GM23338 (cell line): ENCODE results near the gene ALKAL2. TPM values are rescaled to one million over a fixed set of nuclear protein-coding genes. Genes with fewer than 3 reads are reported as not detected.

ENCODE experiments used
- ATAC-seq: fragments of 200-7000 bp; cut with Tn5 transposase; 3 replicates; pipeline ENCODE4 v1.9.1; 2020
- DNase-seq: peaks from one replicate; pipeline ENCODE4 v3.0.0-alpha.2; 2015; ENCODE audit warnings: low spot score
- H2AFZ ChIP-seq: fragments of 200-600 bp; sonication (generic); 2 replicates; pipeline ENCODE4 v1.8.0; 2016; ENCODE audit warnings: antibody characterized with exemption, mild to moderate bottlenecking, moderate library complexity
- H3F3A ChIP-seq: fragments of 200-600 bp; sonication (generic); replicated peaks from 2 replicates; pipeline ENCODE4 v1.8.0; 2017; ENCODE audit warnings: antibody characterized with exemption, mixed run types, low read depth
- H3K27ac ChIP-seq: fragments of 200-600 bp; sonication (generic); 2 replicates; pipeline ENCODE4 v1.6.1; 2016; ENCODE audit warnings: low read depth
- H3K27me3 ChIP-seq: fragments of 200-600 bp; sonication (generic); 2 replicates; pipeline ENCODE4 v1.8.0; 2016; ENCODE audit warnings: mild to moderate bottlenecking, mixed run types, moderate library complexity; ENCODE audit not compliant: insufficient read depth
- H3K36me3 ChIP-seq: fragments of 200-600 bp; sonication (generic); 2 replicates; pipeline ENCODE4 v1.8.0; 2016; ENCODE audit warnings: mild to moderate bottlenecking; ENCODE audit not compliant: insufficient read depth
- H3K4me1 ChIP-seq: fragments of 200-600 bp; sonication (generic); 2 replicates; pipeline ENCODE4 v1.8.0; 2016; ENCODE audit warnings: mild to moderate bottlenecking, moderate library complexity; ENCODE audit not compliant: insufficient read depth
- H3K4me2 ChIP-seq: fragments of 200-600 bp; sonication (generic); 2 replicates; pipeline ENCODE4 v1.7.1; 2017; ENCODE audit warnings: mixed run types
- H3K4me3 ChIP-seq: fragments of 200-600 bp; sonication (generic); 2 replicates; pipeline ENCODE4 v1.6.1; 2016; ENCODE audit warnings: mixed run types
- H3K79me2 ChIP-seq: fragments of 200-600 bp; sonication (generic); replicated peaks from 2 replicates; pipeline ENCODE4 v1.8.0; 2017; ENCODE audit warnings: mild to moderate bottlenecking; ENCODE audit not compliant: insufficient read depth
- H3K9me2 ChIP-seq: fragments of 200-600 bp; sonication (generic); 2 replicates; pipeline ENCODE4 v1.8.0; 2017; ENCODE audit not compliant: insufficient read depth
- H4K20me1 ChIP-seq: fragments of 200-600 bp; sonication (generic); replicated peaks from 2 replicates; pipeline ENCODE4 v1.8.0; 2017; ENCODE audit warnings: mild to moderate bottlenecking; ENCODE audit not compliant: insufficient read depth
- H3K27ac Mint-ChIP-seq: 2 replicates; pipeline ENCODE4 v1.8.0; 2020; ENCODE audit warnings: inconsistent platforms, mild to moderate bottlenecking, moderate library complexity, mixed read lengths
- H3K27me3 Mint-ChIP-seq: 3 replicates; pipeline ENCODE4 v1.8.0; 2022; ENCODE audit warnings: low read depth, mild to moderate bottlenecking, moderate library complexity, mixed read lengths, inconsistent platforms; ENCODE audit not compliant: insufficient read depth, poor library complexity
- H3K36me3 Mint-ChIP-seq: 3 replicates; pipeline ENCODE4 v1.8.0; 2021; ENCODE audit warnings: low read depth, mild to moderate bottlenecking, inconsistent platforms, moderate library complexity, mixed read lengths
- H3K4me1 Mint-ChIP-seq: 3 replicates; pipeline ENCODE4 v1.8.0; 2020; ENCODE audit warnings: mild to moderate bottlenecking, inconsistent platforms, mixed read lengths
- H3K4me3 Mint-ChIP-seq: 3 replicates; pipeline ENCODE4 v1.8.0; 2021; ENCODE audit warnings: moderate library complexity, mild to moderate bottlenecking, inconsistent platforms, mixed read lengths
- H3K9me3 Mint-ChIP-seq: 3 replicates; pipeline ENCODE4 v1.8.0; 2020; ENCODE audit warnings: moderate library complexity, mild to moderate bottlenecking, inconsistent platforms, mixed read lengths
- CREB1 ChIP-seq: fragments of 250-450 bp; sonication (Bioruptor Pico); IDR thresholded peaks from 2 replicates; pipeline ENCODE4 v1.5.0; 2020; ENCODE audit warnings: low read depth, mild to moderate bottlenecking, moderate library complexity
- ETS1 ChIP-seq: IDR thresholded peaks from 2 replicates; pipeline ENCODE4 v1.6.1; 2016; ENCODE audit warnings: antibody characterized with exemption
- EZH2 ChIP-seq: fragments of 200-600 bp; sonication (generic); IDR thresholded peaks from one replicate; pipeline ENCODE4 v1.8.0; 2017; ENCODE audit warnings: antibody characterized with exemption, mild to moderate bottlenecking, low read depth; ENCODE audit not compliant: unreplicated experiment
- EZH2phosphoT487 ChIP-seq: fragments of 200-600 bp; sonication (generic); IDR thresholded peaks from one replicate; pipeline ENCODE4 v1.8.1; 2018; ENCODE audit warnings: antibody characterized with exemption; ENCODE audit not compliant: unreplicated experiment
- JUNB ChIP-seq: IDR thresholded peaks from one replicate; pipeline ENCODE4 v1.6.1; 2016; ENCODE audit warnings: antibody characterized with exemption; ENCODE audit not compliant: unreplicated experiment
- NANOG ChIP-seq: IDR thresholded peaks from 2 replicates; pipeline ENCODE4 v1.6.1; 2016; ENCODE audit warnings: antibody characterized with exemption, borderline replicate concordance
- POLR2AphosphoS5 ChIP-seq: IDR thresholded peaks from 2 replicates; pipeline ENCODE4 v1.6.1; 2016; ENCODE audit warnings: antibody characterized with exemption, low read depth
- REST ChIP-seq: IDR thresholded peaks from one replicate; pipeline ENCODE4 v1.6.1; 2018; ENCODE audit warnings: antibody characterized with exemption; ENCODE audit not compliant: unreplicated experiment
- STAT1 ChIP-seq: IDR thresholded peaks from one replicate; pipeline ENCODE4 v1.6.1; 2016; ENCODE audit warnings: antibody characterized with exemption; ENCODE audit not compliant: unreplicated experiment
- ZNF114 ChIP-seq: fragments of 250-450 bp; sonication (Bioruptor Pico); IDR thresholded peaks from 2 replicates; pipeline ENCODE4 v1.5.0; 2020; ENCODE audit warnings: mild to moderate bottlenecking, moderate library complexity
- ZNF331 ChIP-seq: fragments of 250-450 bp; sonication (Bioruptor Pico); IDR thresholded peaks from 2 replicates; pipeline ENCODE4 v1.5.0; 2020; ENCODE audit warnings: low read depth, mild to moderate bottlenecking, moderate library complexity
- ZNF462 ChIP-seq: fragments of 250-450 bp; sonication (Bioruptor Pico); IDR thresholded peaks from 2 replicates; pipeline ENCODE4 v1.5.0; 2020; ENCODE audit warnings: mild to moderate bottlenecking, moderate library complexity
- polyA plus RNA-seq: library from polyadenylated mRNA; unstranded; fragments of >200 nt; fragmentation: Nextera tagmentation; extraction: Ambion mirVana; gene quantifications from 2 replicates; pipeline ENCODE4 v1.2.1, GENCODE V29; 2016
- total RNA-seq: library from RNA; depleted of rRNA; stranded (reverse); fragments of >200 nt; shearing (Covaris generic); gene quantifications from 2 replicates; pipeline ENCODE4 v1.2.3, GENCODE V29; 2014

Gene ALKAL2
- total and polyA plus RNA-seq, 2 experiments from 2014 or later: 6.4 to 12.1 TPM

- Histone ChIP-seq H3K79me2 (no peaks in the 10 kb centered on the region), H3K4me3 (no peak overlapping the region), H3F3A (no peaks in the 10 kb centered on the region), H3K36me3 (no peaks in the 10 kb centered on the region), H2AFZ (no peak overlapping the region), H3K4me2 (no peak overlapping the region), H3K9me2 (no peaks in the 10 kb centered on the region), H3K27ac (no peak overlapping the region), H3K27me3 (no peaks in the 10 kb centered on the region), H3K4me1 (no peaks in the 10 kb centered on the region), H4K20me1 (no peaks in the 10 kb centered on the region)
- Mint-ChIP-seq H3K27ac (no peak overlapping the region), H3K4me3 (no peak overlapping the region), H3K4me1 (no peaks in the 10 kb centered on the region), H3K36me3 (peaks cover 8% of the 10 kb centered on the region), H3K27me3 (no peaks in the 10 kb centered on the region), H3K9me3 (peaks cover 16% of the 10 kb centered on the region)
- ATAC-seq (no peak), DNase-seq (no peak)
- TF ChIP-seq POLR2AphosphoS5: no peak
These were observed 40.9 kb upstream of the ALKAL2 start for GRCh38 chr2:328761-329160.

- DNase-seq (no peak), ATAC-seq (no peak)
- Histone ChIP-seq H3K27ac (no peak overlapping the region), H3K36me3 (no peaks in the 10 kb centered on the region), H3K4me2 (no peak overlapping the region), H3K4me3 (no peak overlapping the region), H3K79me2 (no peaks in the 10 kb centered on the region), H3F3A (no peaks in the 10 kb centered on the region), H3K9me2 (no peaks in the 10 kb centered on the region), H4K20me1 (no peaks in the 10 kb centered on the region), H3K4me1 (no peaks in the 10 kb centered on the region), H3K27me3 (no peaks in the 10 kb centered on the region), H2AFZ (no peak overlapping the region)
- H3K9me3 Mint-ChIP-seq: peaks cover 2% of the 10 kb centered on the region
- peaks cover 2% of the 10 kb centered on the region; the same call in 2 of the 3 replicates for H3K4me1 Mint-ChIP-seq
- H3K36me3 Mint-ChIP-seq: no peaks in the 10 kb centered on the region; the same call in 2 of the 3 replicates
- no peaks in the 10 kb centered on the region for H3K27me3 Mint-ChIP-seq
- H3K27ac Mint-ChIP-seq: no peak overlapping the region
- no peak overlapping the region for H3K4me3 Mint-ChIP-seq
- TF ChIP-seq STAT1 (no peak), ETS1 (no peak), ZNF462 (CRISPR knock-in tag) (no peak), CREB1 (CRISPR knock-in tag) (no peak), ZNF114 (no peak), POLR2AphosphoS5 (no peak), EZH2phosphoT487 (no peak), EZH2 (no peak), ZNF331 (no peak), NANOG (no peak), JUNB (no peak), REST (no peak)
These were observed 35.1 kb upstream of the ALKAL2 start for GRCh38 chr2:323035-323434.
